Measurements from ENCODE around the gene FGFRL1.
"Not testable (repeated sequence)": the region's sequence is repeated elsewhere in the genome, so short reads cannot be mapped to it uniquely, and the experiment has no call there.

The FGFRL1 gene

GRCh38 chr4:1041936-1042330 is 30.5 kb downstream of the FGFRL1 start:
- no peak for DNase-seq

- DNase-seq, result no peak
Observed at GRCh38 chr4:1042352-1043055, 31.1 kb downstream of the FGFRL1 start.

- DNase-seq, result no peak
Observed at GRCh38 chr4:1043162-1043561, 31.7 kb downstream of the FGFRL1 start.

- DNase-seq, result peak in 1 of 2 donors; percentile 25
Observed at GRCh38 chr4:1043651-1044468, 32.4 kb downstream of the FGFRL1 start.

GRCh38 chr4:1044469-1045192 is 33.2 kb downstream of the FGFRL1 start:
- DNase-seq, result no peak

GRCh38 chr4:1045193-1045594 is 33.8 kb downstream of the FGFRL1 start:
- DNase-seq, result no peak

- no peak for DNase-seq
Observed at GRCh38 chr4:1045595-1046201, 34.3 kb downstream of the FGFRL1 start.

- DNase-seq, result not testable (repeated sequence)
Observed at GRCh38 chr4:1046581-1047011, 35.2 kb downstream of the FGFRL1 start.

GRCh38 chr4:1047106-1047975 is 35.9 kb downstream of the FGFRL1 start:
- DNase-seq, result no peak

GRCh38 chr4:1047976-1048772 is 36.7 kb downstream of the FGFRL1 start:
- no peak for DNase-seq

GRCh38 chr4:1048773-1049590 is 37.6 kb downstream of the FGFRL1 start:
- DNase-seq, result no peak

GRCh38 chr4:1049591-1049905 is 38.1 kb downstream of the FGFRL1 start:
- DNase-seq, result no peak

- DNase-seq, result no peak
Observed at GRCh38 chr4:1050486-1051213, 39.2 kb downstream of the FGFRL1 start.

- no peak for DNase-seq
Observed at GRCh38 chr4:1051472-1051871, 40.0 kb downstream of the FGFRL1 start.

- DNase-seq, result no peak
Observed at GRCh38 chr4:1052231-1052671, 40.8 kb downstream of the FGFRL1 start.

GRCh38 chr4:1053080-1053661 is 41.7 kb downstream of the FGFRL1 start:
- no peak for DNase-seq

- not testable (repeated sequence) for DNase-seq
Observed at GRCh38 chr4:1053891-1054290, 42.5 kb downstream of the FGFRL1 start.

GRCh38 chr4:1054696-1055242 is 43.3 kb downstream of the FGFRL1 start:
- DNase-seq, result not testable (repeated sequence)

GRCh38 chr4:1055243-1055701 is 43.8 kb downstream of the FGFRL1 start:
- not testable (repeated sequence) for DNase-seq
